NT2/D1 (cell line): ENCODE measurements around the gene PJA2.
"Not testable (repeated sequence)": the region's sequence is repeated elsewhere in the genome, so short reads cannot be mapped to it uniquely, and the experiment has no call there.

Source experiments
- DNase-seq: peaks from one replicate; pipeline ENCODE4 v3.0.0-alpha.2; 2011; ENCODE audit warnings: low read depth, low spot score
- H3K27me3 ChIP-seq: 2 replicates; pipeline ENCODE4 v1.6.0; 2011; ENCODE audit warnings: mild to moderate bottlenecking; ENCODE audit not compliant: insufficient read length, insufficient read depth
- H3K36me3 ChIP-seq: 2 replicates; pipeline ENCODE4 v1.6.1; 2011; ENCODE audit warnings: mild to moderate bottlenecking, low read length, mixed read lengths; ENCODE audit not compliant: insufficient read depth, insufficient read length
- H3K4me1 ChIP-seq: 2 replicates; pipeline ENCODE4 v1.5.1; 2011; ENCODE audit not compliant: insufficient read depth, insufficient read length
- H3K4me3 ChIP-seq: 2 replicates; pipeline ENCODE4 v1.5.1; 2011; ENCODE audit warnings: low read depth; ENCODE audit not compliant: insufficient read length
- H3K9ac ChIP-seq: 2 replicates; pipeline ENCODE4 v1.6.0; 2011; ENCODE audit warnings: low read depth; ENCODE audit not compliant: insufficient read length
- H3K9me3 ChIP-seq: 2 replicates; pipeline ENCODE4 v1.5.1; 2011; ENCODE audit warnings: mild to moderate bottlenecking, low read length; ENCODE audit not compliant: insufficient read depth
- SUZ12 ChIP-seq: IDR thresholded peaks from 2 replicates; pipeline ENCODE4 v1.6.1; 2011; ENCODE audit not compliant: insufficient read length, insufficient read depth; ENCODE audit errors: extremely low read depth
- YY1 ChIP-seq: IDR thresholded peaks from 2 replicates; pipeline ENCODE4 v1.6.1; 2011; ENCODE audit not compliant: insufficient read length, insufficient read depth
- ZNF274 ChIP-seq: IDR thresholded peaks from 2 replicates; pipeline ENCODE4 v1.6.1; 2011; ENCODE audit warnings: mild to moderate bottlenecking, low read depth, low read length

Gene PJA2

GRCh38 chr5:109450129-109450877 is 40.5 kb upstream of the PJA2 start:
- H3K27me3 ChIP-seq: no peaks in the 10 kb centered on the region
- H3K9ac ChIP-seq: no peak overlapping the region
- TF ChIP-seq ZNF274: no peak
- TF ChIP-seq SUZ12: no peak
- no peak for TF ChIP-seq YY1
- H3K9me3 ChIP-seq: peaks cover 5% of the 10 kb centered on the region; the same call in 1 of the 2 replicates
- DNase-seq: no peak
- no peaks in the 10 kb centered on the region for H3K36me3 ChIP-seq
- H3K4me3 ChIP-seq: no peak overlapping the region
- H3K4me1 ChIP-seq: no peaks in the 10 kb centered on the region

DNA sequence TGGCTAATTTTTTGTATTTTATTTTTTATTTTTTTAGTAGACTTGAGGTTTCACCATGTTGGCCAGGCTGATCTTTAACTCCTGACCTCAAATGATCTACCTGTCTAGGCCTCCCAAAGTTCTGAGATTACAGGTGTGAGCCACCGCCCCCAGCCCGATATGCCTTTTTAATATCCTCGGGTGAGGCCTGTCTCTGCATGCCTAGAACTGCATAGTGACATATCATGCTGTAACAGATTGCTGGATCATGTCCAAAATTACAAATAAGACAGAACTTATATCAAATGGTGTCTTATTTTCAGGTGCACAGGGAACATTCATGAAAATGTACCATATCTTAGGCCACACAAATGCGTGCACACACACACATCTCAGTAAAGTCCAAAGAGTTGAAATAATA is 39.1 kb upstream of the PJA2 start:
- no peak for TF ChIP-seq ZNF274
- TF ChIP-seq SUZ12: no peak
- TF ChIP-seq YY1: no peak
- Histone ChIP-seq H3K36me3 (no peaks in the 10 kb centered on the region), H3K27me3 (no peaks in the 10 kb centered on the region), H3K4me1 (no peaks in the 10 kb centered on the region), H3K9me3 (peaks cover 5% of the 10 kb centered on the region; the same call in 1 of the 2 replicates), H3K4me3 (no peak overlapping the region), H3K9ac (no peak overlapping the region)
- DNase-seq: no peak

GRCh38 chr5:109439590-109439989 is 29.8 kb upstream of the PJA2 start:
- TF ChIP-seq SUZ12 (no peak), YY1 (no peak), ZNF274 (no peak)
- DNase-seq: no peak
- Histone ChIP-seq H3K9me3 (no peaks in the 10 kb centered on the region), H3K27me3 (no peaks in the 10 kb centered on the region), H3K4me1 (no peaks in the 10 kb centered on the region), H3K36me3 (no peaks in the 10 kb centered on the region), H3K9ac (no peak overlapping the region), H3K4me3 (no peak overlapping the region)

DNA sequence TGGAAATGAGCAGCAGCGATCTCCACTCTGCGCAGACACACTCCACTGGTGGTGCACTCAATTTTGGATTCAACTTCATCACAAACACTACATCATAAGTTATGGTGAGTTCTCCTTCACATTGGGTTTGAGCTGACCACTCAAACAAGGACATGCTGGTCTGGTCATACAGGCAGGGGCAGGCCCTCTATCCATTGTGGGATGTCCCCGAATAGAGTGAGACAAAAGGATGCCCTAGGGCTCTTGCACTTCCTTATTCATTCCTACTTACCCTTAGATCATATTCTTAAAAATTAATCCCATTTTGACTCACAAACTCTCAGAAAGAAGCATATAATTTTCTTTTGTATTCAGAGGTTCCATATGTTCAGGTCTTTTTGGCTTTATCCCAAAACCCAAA is 16.3 kb upstream of the PJA2 start:
- H3K36me3 ChIP-seq: no peaks in the 10 kb centered on the region
- H3K9ac ChIP-seq: no peak overlapping the region

DNA sequence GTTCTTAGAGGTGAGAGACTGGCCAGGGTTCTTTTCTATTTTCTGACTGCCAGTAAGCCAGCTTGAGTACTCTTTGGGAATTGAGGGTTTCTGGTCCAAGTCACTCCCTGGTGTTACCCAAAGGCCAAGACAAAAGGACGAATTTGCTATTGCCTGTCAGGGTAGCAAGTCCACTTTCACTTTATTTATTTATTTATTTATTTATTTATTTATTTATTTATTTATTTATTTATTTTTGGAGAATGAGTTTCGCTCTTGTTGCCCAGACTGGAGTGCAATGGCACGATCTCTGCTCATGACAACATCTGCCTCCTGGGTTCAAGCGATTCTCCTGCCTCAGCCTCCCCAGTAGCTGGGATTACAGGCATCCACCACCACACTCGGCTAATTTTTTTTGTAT is 15.7 kb upstream of the PJA2 start:
- H3K36me3 ChIP-seq, H3K9ac ChIP-seq, H3K9me3 ChIP-seq, H3K27me3 ChIP-seq, H3K4me1 ChIP-seq, H3K4me3 ChIP-seq, DNase-seq: not testable (repeated sequence)

More for the DNA sequence above, 16.3 kb upstream of the PJA2 start:
- TF ChIP-seq YY1: no peak
- DNase-seq: no peak
- no peaks in the 10 kb centered on the region for H3K4me1 ChIP-seq
- no peaks in the 10 kb centered on the region for H3K27me3 ChIP-seq
- H3K4me3 ChIP-seq: no peak overlapping the region
- no peaks in the 10 kb centered on the region for H3K9me3 ChIP-seq

GRCh38 chr5:109421956-109422355 is 12.2 kb upstream of the PJA2 start:
- H3K4me1 ChIP-seq: no peaks in the 10 kb centered on the region
- no peak overlapping the region for H3K4me3 ChIP-seq
- TF ChIP-seq SUZ12 (no peak), YY1 (no peak), ZNF274 (no peak)
- no peak overlapping the region for H3K9ac ChIP-seq
- H3K27me3 ChIP-seq: no peaks in the 10 kb centered on the region
- H3K9me3 ChIP-seq: no peaks in the 10 kb centered on the region
- DNase-seq: no peak
- H3K36me3 ChIP-seq: no peaks in the 10 kb centered on the region

GRCh38 chr5:109418712-109419352 is 9.1 kb upstream of the PJA2 start:
- no peaks in the 10 kb centered on the region for H3K36me3 ChIP-seq
- TF ChIP-seq ZNF274 (no peak), SUZ12 (no peak), YY1 (no peak)

More at GRCh38 chr5:109418712-109419352, 9.1 kb upstream of the PJA2 start:
- no peaks in the 10 kb centered on the region for H3K27me3 ChIP-seq
- peaks cover 3% of the 10 kb centered on the region; the same call in 1 of the 2 replicates for H3K9me3 ChIP-seq
- no peak for DNase-seq
- H3K4me3 ChIP-seq: no peak overlapping the region
- H3K9ac ChIP-seq: no peak overlapping the region
- H3K4me1 ChIP-seq: no peaks in the 10 kb centered on the region
